HepG2 (cell line): ENCODE measurements around the gene CACNA1D. TPM values are rescaled to one million over a fixed set of nuclear protein-coding genes. Genes with fewer than 3 reads are reported as not detected.

Experiments
- ATAC-seq: fragments of 200-7000 bp; cut with Tn5 transposase; 3 replicates; pipeline ENCODE4 v1.9.1; 2020; ENCODE audit warnings: mild to moderate bottlenecking, moderate library complexity
- BruUV-seq: library from RNA; stranded (reverse); fragments of 400-500 nt; replicated peaks from 2 replicates; lab custom pipeline; 2021; lab: Mats Ljungman, UMichigan
- CTCF ChIA-PET: fragments of 300-600 bp; formaldehyde crosslinking; extraction: SDS; loops from one replicate; lab custom pipeline; 2021; ENCODE audit warnings: low total read pairs, inconsistent platforms, low intra/inter-chr PET ratio; lab: Yijun Ruan, JAX
- POLR2A ChIA-PET: fragments of 350-600 bp; sonication (Branson Sonifier 250); formaldehyde crosslinking; loops from one replicate; lab custom pipeline; 2020; ENCODE audit warnings: antibody characterized with exemption, inconsistent platforms; lab: Yijun Ruan, JAX
- DNase-seq: peaks from one replicate; pipeline ENCODE4 v3.0.0-alpha.2; 2015; ENCODE audit warnings: low spot score
- FAIRE-seq: peaks from 3 replicates; lab custom pipeline; 2011; peaks lifted over from hg19 to GRCh38; lab: Jason Lieb, UNC
- H2AFZ ChIP-seq: one replicate; pipeline ENCODE4 v1.6.1; 2011; ENCODE audit warnings: low read length, inconsistent platforms
- H3K27ac ChIP-seq: fragments of 300-600 bp; 3 replicates; pipeline ENCODE4 v1.8.0; 2011; ENCODE audit warnings: mixed run types, mild to moderate bottlenecking, mixed read lengths, low read length, inconsistent platforms; ENCODE audit not compliant: insufficient read depth; ENCODE audit errors: extremely low read length
- H3K27me3 ChIP-seq, 2 experiments: fragments of 200-600 bp in 1 of 2; 2 replicates in 1 of 2; 3 replicates in 1 of 2; pipeline versions ENCODE4 v1.6.0 to v1.8.0; 2011; ENCODE audit warnings: low read length in 2 of 2, mild to moderate bottlenecking in 2 of 2, moderate library complexity in 2 of 2, inconsistent platforms in 1 of 2; ENCODE audit not compliant: insufficient read depth in 2 of 2, control insufficient read depth in 1 of 2
- H3K36me3 ChIP-seq, 2 experiments: fragments of 200-600 bp in 1 of 2; replicated peaks in 1 of 2; 2 replicates in 1 of 2; 3 replicates in 1 of 2; pipeline versions ENCODE4 v1.5.1 to v1.8.0; 2011; ENCODE audit warnings: low read length in 2 of 2, inconsistent platforms in 1 of 2; ENCODE audit not compliant: insufficient read depth in 2 of 2, control insufficient read depth in 1 of 2
- H3K4me1 ChIP-seq: 2 replicates; pipeline ENCODE4 v1.5.1; 2012; ENCODE audit warnings: low read length, inconsistent platforms; ENCODE audit not compliant: insufficient read depth
- H3K4me2 ChIP-seq: 2 replicates; pipeline ENCODE4 v1.6.0; 2011; ENCODE audit warnings: low read depth, low read length, inconsistent platforms
- H3K4me3 ChIP-seq, 3 experiments: fragments of 200-600 bp in 1 of 3; sonication (generic), shearing (Covaris generic) in 1 of 3; replicated peaks in 1 of 3; 2 replicates each; pipeline ENCODE4 v1.5.1; 2011 to 2016; ENCODE audit warnings: low read length in 3 of 3, inconsistent platforms in 2 of 3, low read depth in 2 of 3, mild to moderate bottlenecking in 2 of 3, control low read depth in 1 of 3, mixed read lengths in 1 of 3; ENCODE audit not compliant: insufficient read depth in 1 of 3
- H3K79me2 ChIP-seq: one replicate; pipeline ENCODE4 v1.6.1; 2011; ENCODE audit warnings: low read length, inconsistent platforms; ENCODE audit not compliant: insufficient read depth
- H3K9ac ChIP-seq: 2 replicates; pipeline ENCODE4 v1.6.0; 2011; ENCODE audit warnings: mild to moderate bottlenecking, low read depth, low read length, inconsistent platforms; ENCODE audit not compliant: insufficient read depth
- H3K9me3 ChIP-seq: 2 replicates; pipeline ENCODE4 v1.5.1; 2012; ENCODE audit warnings: mild to moderate bottlenecking, low read length
- H4K20me1 ChIP-seq: 2 replicates; pipeline ENCODE4 v1.6.0; 2011; ENCODE audit warnings: inconsistent platforms, mild to moderate bottlenecking, low read length, moderate library complexity; ENCODE audit not compliant: insufficient read depth
- GATAD1 ChIP-seq: IDR thresholded peaks from 2 replicates; pipeline ENCODE4 v1.6.1; 2016; ENCODE audit warnings: missing genetic modification reagents, missing compliant biosample characterization
- MYPOP ChIP-seq: sonication (generic); formaldehyde crosslinking; IDR thresholded peaks from 2 replicates; pipeline ENCODE4 v1.8.1; 2023; ENCODE audit warnings: mild to moderate bottlenecking, moderate library complexity, missing genetic modification reagents
- NFE2 ChIP-seq: sonication (generic); formaldehyde crosslinking; IDR thresholded peaks from 2 replicates; pipeline ENCODE4 v1.4.0; 2020; ENCODE audit warnings: missing genetic modification reagents
- RBFOX2 ChIP-seq: fragments of 200-400 bp; formaldehyde crosslinking; IDR thresholded peaks from 2 replicates; pipeline ENCODE4 v1.6.1; 2017; ENCODE audit warnings: low read depth, mild to moderate bottlenecking, low read length
- RFX5 ChIP-seq: IDR thresholded peaks from 2 replicates; pipeline ENCODE4 v1.6.1; 2011; ENCODE audit warnings: low read depth, low read length, improper control_type of control experiment
- SP5 ChIP-seq: IDR thresholded peaks from 2 replicates; pipeline ENCODE4 v1.6.1; 2016; ENCODE audit warnings: low read depth, borderline replicate concordance
- SRF ChIP-seq: IDR thresholded peaks from 2 replicates; pipeline ENCODE4 v1.6.1; 2011; ENCODE audit warnings: mild to moderate bottlenecking, low read depth, low read length, moderate library complexity
- TOPORS ChIP-seq: sonication (generic); formaldehyde crosslinking; IDR thresholded peaks from 2 replicates; pipeline ENCODE4 v1.8.0; 2023; ENCODE audit warnings: mild to moderate bottlenecking, missing genetic modification reagents
- ZBTB37 ChIP-seq: sonication (generic); formaldehyde crosslinking; IDR thresholded peaks from 2 replicates; pipeline ENCODE4 v1.4.0; 2020; ENCODE audit warnings: mild to moderate bottlenecking, missing genetic modification reagents
- ZNF326 ChIP-seq: sonication (generic); formaldehyde crosslinking; IDR thresholded peaks from 2 replicates; pipeline ENCODE4 v1.4.0; 2020; ENCODE audit warnings: missing genetic modification reagents, borderline replicate concordance
- ZNF382 ChIP-seq: sonication (generic); formaldehyde crosslinking; IDR thresholded peaks from 2 replicates; pipeline ENCODE4 v1.5.0; 2020; ENCODE audit warnings: missing genetic modification reagents, mild to moderate bottlenecking, borderline replicate concordance
- ZNF484 ChIP-seq: sonication (generic); formaldehyde crosslinking; IDR thresholded peaks from 2 replicates; pipeline ENCODE4 v1.5.1; 2020; ENCODE audit warnings: mild to moderate bottlenecking, low read depth, missing genetic modification reagents, borderline replicate concordance
- ZNF598 ChIP-seq: sonication (generic); formaldehyde crosslinking; IDR thresholded peaks from 2 replicates; pipeline ENCODE4 v1.5.1; 2020; ENCODE audit warnings: mild to moderate bottlenecking, missing genetic modification reagents, borderline replicate concordance
- WGBS: methylation state at CpG from one replicate; pipeline ENCODE4 v1.1.6; 2017; ENCODE audit warnings: low lambda C conversion rate; 5-methylcytosine and 5-hydroxymethylcytosine counted together
- in situ Hi-C: cut with HindIII; loops from 2 replicates; pipeline ENCODE4 v1.10.0; 2017; ENCODE audit warnings: low pct_unique_long_range_greater_than_20kb; ENCODE audit not compliant: extremely low pct_ligation_motif_present
- intact Hi-C: fragments of 100-400 bp; cut with micrococcal nuclease; formaldehyde crosslinking; loops from one replicate; pipeline ENCODE4 v1.10.0; 2022; ENCODE audit not compliant: unreplicated experiment
- polyA plus RNA-seq, 8 experiments: library from polyadenylated mRNA; depleted of rRNA in 3 of 8; stranded (reverse) in 7 of 8; unstranded in 1 of 8; fragments of >200 nt; fragmentation: Illumina TruSeq in 4 of 8; extraction: Trizol in 4 of 8; gene quantifications; 2 replicates each; pipeline versions ENCODE4 v1.2.1 to v1.2.3, GENCODE V29; 2011 to 2016; ENCODE audit warnings: low read depth in 4 of 8, missing spikeins in 1 of 8, mixed read lengths in 1 of 8; ENCODE audit not compliant: insufficient read depth in 1 of 8
- total RNA-seq, 5 experiments: library from RNA; depleted of rRNA; stranded (reverse); fragments of >200 nt; fragmentation: Illumina TruSeq; extraction: Trizol; gene quantifications; 2 replicates each; pipeline ENCODE4 v1.2.3, GENCODE V29; 2016; ENCODE audit warnings: low read depth in 1 of 5

Gene CACNA1D
- total and polyA plus RNA-seq, 2 of the 13 experiments (the other 11 are each of a cell fraction or from before 2014, with no cell fraction given), result 0.26 to 0.38 TPM

GRCh38 chr3:53551324-53551723, 56.9 kb downstream of the CACNA1D start:
- no peak for FAIRE-seq
- no peak overlapping the region for H3K4me2 ChIP-seq
- WGBS, result 58% methylated on average over 6 of the region's 7 CpGs
- TF ChIP-seq ZBTB37 (CRISPR knock-in tag) (no peak), ZNF382 (CRISPR knock-in tag) (no peak), TOPORS (CRISPR knock-in tag) (no peak)
- TF ChIP-seq, all 625 proteins: peak for 0
- Histone ChIP-seq H2AFZ (no peak overlapping the region), H4K20me1 (no peaks in the 10 kb centered on the region), H3K27ac (no peak overlapping the region), H3K36me3 (no peaks in the 10 kb centered on the region), H3K27me3 (peaks cover 0 to 2% of the 10 kb centered on the region in 2 experiments; a peak in 1 of 5 replicates), H3K4me3 (no peak overlapping the region), H3K4me1 (no peaks in the 10 kb centered on the region), H3K79me2 (no peaks in the 10 kb centered on the region), H3K9ac (no peak overlapping the region), H3K9me3 (no peaks in the 10 kb centered on the region)
- intact Hi-C loops, result no loop called here
- ChIA-PET POLR2A (no interaction called here), CTCF (no interaction called here)
- DNase-seq, result no peak
- ATAC-seq, result no peak
- BruUV-seq, result no TSS peak
- in situ Hi-C loops, result no loop called here

- Histone ChIP-seq H3K36me3 (no peaks in the 10 kb centered on the region), H4K20me1 (no peaks in the 10 kb centered on the region), H3K4me3 (no peak overlapping the region), H3K27ac (no peak overlapping the region), H3K9ac (no peak overlapping the region), H2AFZ (no peak overlapping the region), H3K9me3 (no peaks in the 10 kb centered on the region), H3K4me1 (no peaks in the 10 kb centered on the region), H3K27me3 (peaks cover 0 to 2% of the 10 kb centered on the region in 2 experiments; a peak in 1 of 5 replicates), H3K4me2 (no peak overlapping the region), H3K79me2 (no peaks in the 10 kb centered on the region)
- intact Hi-C loops, result no loop called here
- FAIRE-seq, result no peak
- ATAC-seq, result no peak
- in situ Hi-C loops, result no loop called here
- WGBS, result 34% methylated on average over 2 of the region's 2 CpGs
- POLR2A ChIA-PET, result no interaction called here
- CTCF ChIA-PET, result no interaction called here
- BruUV-seq, result no TSS peak
- no peak for TF ChIP-seq RBFOX2
- no peak for TF ChIP-seq SP5 (CRISPR knock-in tag)
- no peak for TF ChIP-seq ZNF484
- TF ChIP-seq MYPOP (CRISPR knock-in tag), result no peak
- no peak for TF ChIP-seq NFE2 (CRISPR knock-in tag)
- TF ChIP-seq ZNF598 (CRISPR knock-in tag), result no peak
- TF ChIP-seq RFX5, result no peak
- TF ChIP-seq TOPORS (CRISPR knock-in tag), result no peak
- no peak for TF ChIP-seq GATAD1 (CRISPR knock-in tag)
- TF ChIP-seq SRF, result no peak
- TF ChIP-seq ZNF326 (CRISPR knock-in tag), result no peak
- no peak for DNase-seq
Observed at GRCh38 chr3:53552730-53553129, 58.3 kb downstream of the CACNA1D start.
